Liver (tissue), 9 donors: ENCODE measurements around the gene GOPC. TPM values are rescaled to one million over a fixed set of nuclear protein-coding genes. Genes with fewer than 3 reads are reported as not detected.

Experiments
- DNase-seq: peaks from one replicate; pipeline ENCODE4 v3.0.0-alpha.2; 2017; ENCODE audit warnings: low spot score
- H3K27ac ChIP-seq, 2 donors: one replicate each; pipeline ENCODE4 v1.7.0; 2013; ENCODE audit warnings: inconsistent platforms in 2 of 2, low read length in 2 of 2, control low read depth in 1 of 2, low read depth in 1 of 2, mild to moderate bottlenecking in 1 of 2
- H3K27me3 ChIP-seq, 4 donors: one replicate each; pipeline versions ENCODE4 v1.6.1 to v1.7.0; 2013; ENCODE audit warnings: low read length in 3 of 4, inconsistent platforms in 1 of 4, mild to moderate bottlenecking in 1 of 4, moderate library complexity in 1 of 4; ENCODE audit not compliant: control insufficient read depth in 4 of 4, insufficient read depth in 4 of 4
- H3K36me3 ChIP-seq, 4 donors: one replicate each; pipeline versions ENCODE4 v1.6.1 to v1.7.0; 2013; ENCODE audit warnings: low read length in 3 of 4, mild to moderate bottlenecking in 3 of 4, low read depth in 1 of 4, moderate library complexity in 1 of 4; ENCODE audit not compliant: control insufficient read depth in 4 of 4, insufficient read depth in 3 of 4
- H3K4me1 ChIP-seq, 4 donors: one replicate each; pipeline versions ENCODE4 v1.6.1 to v1.7.0; 2013; ENCODE audit warnings: low read length in 3 of 4, mild to moderate bottlenecking in 3 of 4, moderate library complexity in 1 of 4; ENCODE audit not compliant: control insufficient read depth in 4 of 4, insufficient read depth in 4 of 4
- H3K4me3 ChIP-seq, 3 donors: one replicate each; pipeline versions ENCODE4 v1.6.1 to v1.7.0; 2013; ENCODE audit warnings: low read length in 3 of 3, control low read depth in 1 of 3, low read depth in 1 of 3, mild to moderate bottlenecking in 1 of 3
- H3K9ac ChIP-seq, 2 donors: one replicate each; pipeline ENCODE4 v1.7.0; 2013; ENCODE audit warnings: low read length in 2 of 2, mild to moderate bottlenecking in 2 of 2, moderate library complexity in 2 of 2, control low read depth in 1 of 2, low read depth in 1 of 2
- H3K9me3 ChIP-seq, 4 donors: one replicate each; pipeline versions ENCODE4 v1.6.1 to v1.7.0; 2013; ENCODE audit warnings: low read length in 3 of 4; ENCODE audit not compliant: control insufficient read depth in 4 of 4
- ATF3 ChIP-seq: IDR thresholded peaks from 2 replicates; pipeline ENCODE4 v1.6.1; 2016; ENCODE audit warnings: antibody characterized with exemption
- CTCF ChIP-seq: fragments of 150-350 bp; IDR thresholded peaks from 2 replicates; pipeline ENCODE4 v1.5.1; 2017; ENCODE audit warnings: improper control_type of control experiment, low read depth, low read length; ENCODE audit not compliant: missing input control
- FOXA2 ChIP-seq: IDR thresholded peaks from 2 replicates; pipeline ENCODE4 v1.6.1; 2016; ENCODE audit warnings: antibody characterized with exemption
- HNF4A ChIP-seq, 2 donors: conservative IDR thresholded peaks; 2 replicates each; pipeline ENCODE4 v1.6.1; 2016; ENCODE audit warnings: antibody characterized with exemption in 2 of 2, mild to moderate bottlenecking in 2 of 2
- HNF4G ChIP-seq: IDR thresholded peaks from 2 replicates; pipeline ENCODE4 v1.6.1; 2016; ENCODE audit warnings: antibody characterized with exemption
- MAX ChIP-seq: IDR thresholded peaks from 2 replicates; pipeline ENCODE4 v1.6.1; 2016; ENCODE audit warnings: antibody characterized with exemption
- NR2F2 ChIP-seq: IDR thresholded peaks from 2 replicates; pipeline ENCODE4 v1.6.1; 2016; ENCODE audit warnings: antibody characterized with exemption
- RAD21 ChIP-seq, 2 donors: IDR thresholded peaks; 2 replicates each; pipeline ENCODE4 v1.6.1; 2016; ENCODE audit warnings: antibody characterized with exemption in 2 of 2, mild to moderate bottlenecking in 2 of 2
- REST ChIP-seq: IDR thresholded peaks from 2 replicates; pipeline ENCODE4 v1.6.1; 2016; ENCODE audit warnings: antibody characterized with exemption, mild to moderate bottlenecking
- RXRA ChIP-seq, 2 donors: IDR thresholded peaks; 2 replicates each; pipeline ENCODE4 v1.6.1; 2017 to 2018; ENCODE audit warnings: antibody characterized with exemption in 2 of 2, mild to moderate bottlenecking in 1 of 2
- SP1 ChIP-seq: IDR thresholded peaks from 2 replicates; pipeline ENCODE4 v1.6.1; 2018; ENCODE audit warnings: antibody characterized with exemption, mild to moderate bottlenecking
- TAF1 ChIP-seq: conservative IDR thresholded peaks from 2 replicates; pipeline ENCODE4 v1.6.1; 2016; ENCODE audit warnings: antibody characterized with exemption, mild to moderate bottlenecking
- YY1 ChIP-seq: IDR thresholded peaks from 2 replicates; pipeline ENCODE4 v1.6.1; 2016; ENCODE audit warnings: antibody characterized with exemption, mild to moderate bottlenecking
- ZBTB33 ChIP-seq: IDR thresholded peaks from 2 replicates; pipeline ENCODE4 v1.6.1; 2016; ENCODE audit warnings: antibody characterized with exemption
- WGBS: extraction: QIAGEN DNeasy Blood & Tissue Kit; methylation state at CpG from one replicate; pipeline ENCODE4 v1.1.7; 2013; 5-methylcytosine and 5-hydroxymethylcytosine counted together
- polyA plus RNA-seq, 2 donors: library from polyadenylated mRNA; stranded (reverse) in 1 of 2; unstranded in 1 of 2; fragments of 200-250 nt in 1 of 2; fragments of >200 nt in 1 of 2; fragmentation: Nextera tagmentation in 1 of 2; extraction: Ambion mirVana in 1 of 2; gene quantifications; one replicate each; pipeline versions ENCODE4 v1.2.1 to v1.2.3, GENCODE V29; 2013 to 2015
- total RNA-seq, 2 donors: library from RNA; depleted of rRNA; stranded (reverse); fragments of >200 nt; gene quantifications; one replicate each; pipeline ENCODE4 v1.2.3, GENCODE V29; 2014
- donor health status: healthy.
- donor health status: healthy.
- donor health status: healthy.
- donor health status: healthy.
- donor health status: healthy.

The GOPC gene
- total and polyA plus RNA-seq, 4 donors: 7.4 to 17.8 (median 11.4) TPM

- no peak for TF ChIP-seq REST
- no peak for TF ChIP-seq HNF4G
- TF ChIP-seq CTCF: no peak
- TF ChIP-seq HNF4A (conservative IDR thresholded peaks at IDR 0.05): no peak
- no peak for TF ChIP-seq TAF1
- no peak for TF ChIP-seq FOXA2
- TF ChIP-seq YY1: no peak
- TF ChIP-seq ZBTB33: no peak
- no peak for TF ChIP-seq SP1
- H3K36me3 ChIP-seq: peaks cover 3 to 7% (median 6%) of the 10 kb centered on the region in 4 donors
- H3K27me3 ChIP-seq: no peaks in the 10 kb centered on the region
- H3K4me1 ChIP-seq: peaks cover 0 to 10% (median 9%) of the 10 kb centered on the region in 4 donors
- 92% methylated on average over 4 of the region's 4 CpGs for WGBS
- no peak overlapping the region for H3K4me3 ChIP-seq
- H3K9ac ChIP-seq: no peak overlapping the region
- no peaks in the 10 kb centered on the region for H3K9me3 ChIP-seq
- H3K27ac ChIP-seq: no peak overlapping the region
- no peak for DNase-seq
Measured at GRCh38 chr6:117549611-117550010, 52.7 kb downstream of the GOPC start.

GRCh38 chr6:117548797-117549301, 53.5 kb downstream of the GOPC start:
- Histone ChIP-seq H3K9ac (no peak overlapping the region), H3K27me3 (no peaks in the 10 kb centered on the region), H3K4me1 (peaks cover 0 to 14% (median 10%) of the 10 kb centered on the region in 4 donors), H3K36me3 (peaks cover 3 to 7% (median 6%) of the 10 kb centered on the region in 4 donors), H3K4me3 (no peak overlapping the region), H3K27ac (peak overlapping the region in 1 of 2 donors; percentile 10), H3K9me3 (no peaks in the 10 kb centered on the region)
- no peak for DNase-seq
- WGBS: 80% methylated on average over 8 of the region's 8 CpGs
- TF ChIP-seq RAD21 (IDR thresholded peaks at IDR 0.05): no peak
- TF ChIP-seq YY1: no peak
- TF ChIP-seq ZBTB33: no peak
- TF ChIP-seq ATF3: no peak
- no peak for TF ChIP-seq TAF1
- TF ChIP-seq CTCF: no peak
- TF ChIP-seq HNF4G: no peak
- no peak for TF ChIP-seq SP1
- TF ChIP-seq HNF4A (conservative IDR thresholded peaks at IDR 0.05): no peak
- no peak for TF ChIP-seq REST
- TF ChIP-seq NR2F2: no peak
- TF ChIP-seq MAX: no peak
- no peak for TF ChIP-seq FOXA2
- TF ChIP-seq RXRA (IDR thresholded peaks at IDR 0.05): no peak
